SU-DHL-6 (cell line): ENCODE data around the gene EYS.

Source experiments
- EZH2phosphoT487 ChIP-seq: fragments of 200-600 bp; sonication (generic), shearing (Covaris generic); conservative IDR thresholded peaks from 2 replicates; pipeline ENCODE4 v1.6.1; 2018; ENCODE audit warnings: mild to moderate bottlenecking, antibody characterized with exemption, low read length, moderate library complexity, mixed read lengths
- TF ChIP-seq, protein P1 (sequence below): fragments of 200-600 bp; sonication (generic); IDR thresholded peaks from one replicate; pipeline ENCODE4 v1.5.1; 2017; ENCODE audit warnings: antibody characterized with exemption, mild to moderate bottlenecking, low read length, moderate library complexity; ENCODE audit not compliant: insufficient read depth, poor library complexity, severe bottlenecking

DNA sequence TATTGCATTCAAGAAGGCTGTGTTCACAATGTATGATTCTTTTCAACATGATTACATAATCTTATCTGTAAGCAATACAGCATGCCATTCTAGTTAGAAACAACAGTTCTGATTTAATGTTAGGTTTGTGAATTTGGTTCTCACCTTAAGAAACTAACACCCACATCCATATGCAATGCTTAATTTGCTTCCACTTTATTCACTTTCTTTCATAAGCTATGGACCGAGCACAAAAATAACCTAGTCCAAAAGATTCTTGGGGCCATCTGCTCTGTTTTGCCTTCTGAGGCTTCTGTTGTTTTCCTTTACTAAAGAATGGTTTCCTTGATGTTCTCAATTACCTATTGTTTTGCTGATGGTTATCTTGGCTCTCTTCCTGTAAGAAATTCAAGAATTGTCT lies 258.2 kb downstream of the EYS start:
- TF ChIP-seq, protein P1, sequence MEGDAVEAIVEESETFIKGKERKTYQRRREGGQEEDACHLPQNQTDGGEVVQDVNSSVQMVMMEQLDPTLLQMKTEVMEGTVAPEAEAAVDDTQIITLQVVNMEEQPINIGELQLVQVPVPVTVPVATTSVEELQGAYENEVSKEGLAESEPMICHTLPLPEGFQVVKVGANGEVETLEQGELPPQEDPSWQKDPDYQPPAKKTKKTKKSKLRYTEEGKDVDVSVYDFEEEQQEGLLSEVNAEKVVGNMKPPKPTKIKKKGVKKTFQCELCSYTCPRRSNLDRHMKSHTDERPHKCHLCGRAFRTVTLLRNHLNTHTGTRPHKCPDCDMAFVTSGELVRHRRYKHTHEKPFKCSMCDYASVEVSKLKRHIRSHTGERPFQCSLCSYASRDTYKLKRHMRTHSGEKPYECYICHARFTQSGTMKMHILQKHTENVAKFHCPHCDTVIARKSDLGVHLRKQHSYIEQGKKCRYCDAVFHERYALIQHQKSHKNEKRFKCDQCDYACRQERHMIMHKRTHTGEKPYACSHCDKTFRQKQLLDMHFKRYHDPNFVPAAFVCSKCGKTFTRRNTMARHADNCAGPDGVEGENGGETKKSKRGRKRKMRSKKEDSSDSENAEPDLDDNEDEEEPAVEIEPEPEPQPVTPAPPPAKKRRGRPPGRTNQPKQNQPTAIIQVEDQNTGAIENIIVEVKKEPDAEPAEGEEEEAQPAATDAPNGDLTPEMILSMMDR: no peak
- TF ChIP-seq EZH2phosphoT487: no peak
